HG03565 (cell line): ENCODE measurements around the gene GLRA3.
"Not testable (repeated sequence)": the region's sequence is repeated elsewhere in the genome, so short reads cannot be mapped to it uniquely, and the experiment has no call there.

Source experiments
- ATAC-seq: cut with Tn5 transposase; IDR thresholded peaks from one replicate; pipeline ENCODE4 v1.9.1; 2021; ENCODE audit warnings: mild to moderate bottlenecking, moderate library complexity; ENCODE audit not compliant: unreplicated experiment

Gene GLRA3

DNA sequence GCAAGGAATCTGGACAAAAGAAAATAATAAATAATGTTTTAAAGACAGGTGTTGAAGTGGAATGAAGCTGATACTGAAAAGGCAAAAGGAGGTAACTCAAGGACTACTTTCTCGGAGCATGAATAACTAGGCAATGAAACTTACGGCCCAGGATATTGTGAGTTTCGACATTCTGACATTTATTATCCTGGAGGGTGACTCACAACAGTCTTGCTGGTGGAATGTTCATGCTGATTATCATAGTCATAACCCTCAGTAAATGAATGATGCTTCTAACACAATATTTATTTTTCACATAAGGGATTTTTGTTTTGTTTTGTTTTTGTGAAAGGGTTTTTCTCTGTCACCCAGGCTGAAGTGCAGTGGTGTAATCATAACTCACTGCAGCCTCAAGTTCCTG is 159.8 kb downstream of the GLRA3 start:
- ATAC-seq: no peak

DNA sequence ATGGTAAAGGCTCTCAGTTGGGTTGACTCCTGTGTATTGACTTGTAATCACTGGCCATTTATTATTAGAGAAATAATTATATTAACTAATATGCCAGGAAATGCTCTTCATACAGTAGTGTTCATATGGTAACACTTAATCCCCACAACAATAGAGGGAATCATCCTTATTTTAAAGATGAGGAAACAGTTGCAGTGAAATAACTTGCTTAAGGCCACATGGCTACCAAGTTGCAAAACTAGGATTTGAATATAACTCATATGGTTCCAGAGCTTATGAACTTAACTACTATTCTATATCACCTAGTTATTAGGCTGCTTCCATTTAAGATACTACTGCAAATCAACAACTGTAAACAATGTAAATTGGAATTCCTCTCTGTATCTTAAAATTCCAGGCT is 163.2 kb downstream of the GLRA3 start:
- no peak for ATAC-seq

DNA sequence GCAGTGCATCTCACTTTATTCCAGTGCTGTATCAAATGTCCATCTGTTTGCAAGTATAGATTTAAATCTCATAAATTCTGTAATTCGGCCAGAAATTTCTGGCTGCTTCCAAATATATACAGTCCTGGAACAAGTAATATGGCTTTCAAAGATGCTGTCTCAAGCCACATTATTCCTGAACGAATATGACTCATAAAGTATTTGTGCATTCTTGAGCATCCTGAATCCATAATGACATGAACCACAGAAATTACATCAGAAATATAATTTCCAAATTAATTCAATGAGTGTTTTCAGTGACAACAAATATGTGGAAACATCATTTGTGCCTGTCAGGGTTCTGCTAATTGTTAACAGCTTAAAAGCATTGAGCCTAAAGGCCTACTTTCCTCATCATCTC is 165.8 kb downstream of the GLRA3 start:
- no peak for ATAC-seq

DNA sequence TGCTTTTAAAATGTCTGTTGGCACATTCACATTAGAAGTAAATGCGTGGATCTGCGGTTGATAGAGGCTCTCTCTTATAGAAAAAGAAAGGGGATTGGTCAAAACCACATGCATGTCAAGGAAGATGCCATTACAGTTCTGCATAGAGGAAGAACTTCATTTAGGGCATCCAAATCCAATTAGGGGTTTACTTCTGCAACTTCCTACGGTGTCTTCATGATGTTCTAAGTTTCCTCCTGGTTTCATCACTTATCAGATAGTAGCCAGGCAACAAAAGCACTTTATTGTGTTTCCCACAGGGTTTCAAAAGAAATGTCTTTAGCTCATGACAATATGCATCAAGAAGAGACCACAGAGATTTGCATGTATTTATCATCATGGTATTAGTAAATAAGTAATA is 170.8 kb downstream of the GLRA3 start:
- ATAC-seq: no peak

DNA sequence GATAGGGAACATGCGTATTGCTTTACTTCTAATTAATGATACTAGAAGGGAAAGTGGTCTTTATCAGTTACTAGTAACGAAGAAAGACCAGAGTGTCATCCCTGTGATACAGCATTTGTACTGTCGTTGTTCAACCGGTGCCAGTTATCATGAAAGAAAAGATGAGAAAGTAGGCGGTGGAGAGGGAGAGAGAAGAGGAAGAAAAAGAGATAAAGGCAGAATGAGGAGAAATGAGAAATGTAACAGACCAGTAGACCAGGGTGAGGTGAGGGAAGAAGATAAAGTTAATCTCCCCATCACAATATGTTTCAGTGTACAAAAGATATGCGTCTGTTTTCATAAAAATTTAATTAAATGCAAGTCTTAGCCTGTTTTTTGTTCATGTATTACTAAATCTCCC is 171.6 kb downstream of the GLRA3 start:
- ATAC-seq: no peak

DNA sequence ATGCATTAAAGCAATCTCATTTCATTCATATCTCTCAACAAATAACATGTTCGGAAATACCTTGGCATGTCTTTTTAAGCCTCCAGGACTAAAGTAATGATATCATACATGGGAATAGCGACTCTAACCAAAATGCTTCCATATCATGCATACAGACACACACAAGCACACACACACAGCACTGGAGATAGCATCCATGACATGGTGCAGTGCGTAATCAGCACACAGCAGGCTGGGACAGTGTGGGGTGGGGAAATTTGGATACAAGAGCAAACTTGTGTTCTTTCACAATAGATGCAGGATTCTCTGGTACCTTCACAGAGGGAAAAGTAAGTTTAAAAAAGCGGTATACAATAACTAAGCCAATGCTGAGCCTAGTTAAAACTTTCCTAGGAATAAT is 174.4 kb downstream of the GLRA3 start:
- ATAC-seq: no peak

DNA sequence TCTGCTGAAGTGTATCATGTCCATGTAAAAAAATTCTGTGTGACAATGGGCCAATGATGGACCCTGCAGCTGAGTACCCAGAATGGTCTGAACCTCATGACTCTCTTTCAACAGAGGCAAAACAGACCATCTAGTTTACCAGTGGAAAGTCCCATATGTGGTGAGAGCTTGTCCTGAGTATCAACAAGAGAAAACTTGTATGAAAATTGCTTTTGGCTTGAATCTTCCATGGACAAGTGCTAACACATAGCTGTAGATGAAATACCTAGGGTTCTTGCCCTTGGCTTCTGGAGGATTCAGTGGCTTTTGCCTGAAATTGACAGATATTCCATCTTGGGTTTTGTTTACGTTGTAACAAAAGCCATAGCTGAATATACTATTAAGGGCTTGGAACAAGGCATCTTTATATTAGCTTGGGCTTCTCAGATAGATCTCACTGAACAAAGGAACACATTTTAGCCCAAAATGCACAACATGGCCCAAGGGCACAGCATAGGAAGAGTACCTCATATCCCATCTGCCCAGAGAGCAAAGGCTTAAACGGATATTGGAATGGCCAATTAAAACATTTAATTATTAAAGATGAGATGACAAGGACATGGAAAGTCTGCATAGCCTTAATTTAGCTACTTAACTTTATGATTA is 178.2 kb downstream of the GLRA3 start:
- ATAC-seq: no peak

- no peak for ATAC-seq
These were observed 180.2 kb downstream of the GLRA3 start for GRCh38 chr4:174648812-174649211.

DNA sequence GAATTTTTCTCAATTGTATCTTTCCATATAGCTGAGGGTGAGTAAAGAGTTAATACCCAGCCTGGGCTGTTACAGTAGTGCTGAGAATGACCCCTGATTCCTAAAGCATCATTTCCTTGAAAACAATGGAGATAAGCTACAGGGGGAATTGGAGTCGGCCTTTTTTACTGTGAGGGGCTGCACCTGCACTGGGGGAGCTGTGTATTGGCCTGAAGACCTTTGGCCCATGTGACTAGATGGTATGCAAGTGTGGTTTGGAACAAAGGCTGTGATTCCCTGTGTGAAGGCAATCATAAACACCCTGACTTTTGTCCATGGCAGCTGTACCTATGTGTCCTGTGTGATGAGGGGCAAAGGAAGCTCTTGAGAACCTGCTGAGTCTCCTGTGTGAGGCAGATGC is 182.7 kb downstream of the GLRA3 start:
- ATAC-seq: no peak

GRCh38 chr4:174640146-174640545 is 188.9 kb downstream of the GLRA3 start:
- no peak for ATAC-seq

GRCh38 chr4:174635732-174636131 is 193.3 kb downstream of the GLRA3 start:
- no peak for ATAC-seq

DNA sequence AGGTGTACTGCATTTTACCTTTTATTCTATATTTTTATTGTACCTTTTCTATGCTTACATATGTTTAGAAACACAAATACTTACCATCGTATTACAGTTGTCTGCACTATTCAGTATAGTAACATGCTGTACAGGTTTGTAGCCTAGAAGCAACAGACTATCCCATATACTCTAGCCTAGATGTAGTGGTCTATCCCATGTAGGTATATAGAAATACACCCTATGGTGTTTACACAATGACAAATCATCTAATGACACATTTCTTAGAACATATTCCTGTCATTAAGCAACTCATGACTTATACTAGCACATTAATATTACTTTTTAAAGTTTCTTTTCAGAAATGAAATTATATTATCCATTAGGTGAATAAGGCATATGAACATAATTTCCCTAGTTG is 195.6 kb downstream of the GLRA3 start:
- no peak for ATAC-seq

DNA sequence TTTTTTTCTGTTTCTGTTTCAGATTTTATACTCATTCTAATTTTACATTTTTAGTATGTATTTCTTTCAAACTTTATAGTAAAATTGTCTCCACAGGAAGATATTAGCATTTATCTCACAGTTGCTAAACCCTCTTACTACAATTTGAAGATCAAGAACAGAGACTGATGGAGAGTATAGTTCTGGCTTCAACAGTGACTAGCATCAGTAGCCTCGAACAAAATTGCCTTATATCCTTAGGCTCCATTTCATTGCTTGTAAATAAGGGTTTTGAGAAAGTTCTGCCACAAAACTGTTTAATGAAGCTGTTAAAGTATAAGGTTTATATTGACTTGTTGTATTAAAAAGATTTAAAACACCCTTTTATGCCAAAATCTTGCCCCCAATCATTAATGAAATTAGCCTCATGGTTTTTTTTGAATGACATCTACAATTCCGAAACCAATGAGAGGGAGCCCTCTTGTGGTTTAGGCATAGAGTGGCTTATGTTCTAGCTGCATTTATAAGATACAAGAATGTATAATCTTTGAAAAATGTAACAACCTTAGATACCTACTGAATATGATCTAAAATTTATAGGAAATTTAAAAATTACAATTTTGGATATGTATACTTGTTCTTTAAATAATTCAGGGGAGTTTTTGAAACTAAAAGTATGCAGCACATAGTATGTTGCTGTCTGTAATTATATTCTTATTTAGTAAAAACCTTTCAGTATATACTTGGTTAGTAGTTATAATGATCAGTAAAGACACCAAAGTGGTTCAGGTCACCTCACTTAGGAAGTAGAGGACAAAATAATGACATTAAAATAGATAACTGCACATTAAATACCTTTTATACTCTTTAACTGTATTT is 196.9 kb downstream of the GLRA3 start:
- peak; percentile 62 for ATAC-seq

DNA sequence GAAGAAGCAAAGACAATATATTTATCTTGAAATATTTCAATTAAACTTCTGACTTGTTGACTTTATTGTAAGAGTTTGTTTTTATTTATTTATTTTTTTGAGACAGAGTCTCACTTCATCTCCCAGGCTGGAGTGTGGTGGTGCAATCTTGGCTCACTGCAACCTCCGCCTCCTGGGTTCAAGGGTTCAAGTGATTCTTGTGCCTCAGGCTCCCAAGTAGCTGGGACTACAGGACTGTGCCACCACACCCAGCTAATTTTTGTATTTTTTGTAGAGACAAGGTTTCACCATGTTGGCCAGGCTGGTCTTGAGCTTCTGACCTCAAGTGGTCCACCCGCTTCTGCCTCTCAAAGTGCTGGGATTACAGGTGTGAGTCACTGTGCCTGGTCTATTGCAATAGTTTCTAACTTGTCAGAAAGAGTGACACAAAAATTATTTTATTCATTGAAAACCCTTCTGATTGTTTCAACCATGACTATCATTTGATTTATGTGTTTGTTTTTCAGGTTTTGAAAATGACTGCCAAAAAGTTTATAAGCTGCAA is 199.1 kb downstream of the GLRA3 start:
- ATAC-seq: not testable (repeated sequence)

DNA sequence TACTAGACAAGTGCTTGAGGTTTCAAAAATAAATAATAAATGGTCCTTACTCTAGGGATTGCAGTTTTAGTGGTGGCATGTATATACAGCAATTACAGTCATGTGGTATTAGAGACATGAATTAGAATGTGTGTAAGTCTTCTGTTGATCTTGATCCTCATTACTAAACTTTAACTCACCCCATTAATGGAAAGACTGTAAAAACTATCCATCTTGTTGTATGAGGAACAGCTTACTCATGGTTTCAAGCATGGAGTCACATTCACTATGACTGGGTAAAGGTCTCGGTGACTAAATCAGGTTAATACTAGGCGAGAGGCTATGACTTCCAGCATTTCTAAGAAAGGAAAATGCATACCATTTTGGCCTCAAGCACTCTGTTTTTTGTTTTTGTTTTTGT is 199.8 kb downstream of the GLRA3 start:
- no peak for ATAC-seq

- ATAC-seq: no peak
These were observed 200.9 kb downstream of the GLRA3 start for GRCh38 chr4:174628191-174628590.

GRCh38 chr4:174627473-174627872 is 201.6 kb downstream of the GLRA3 start:
- ATAC-seq: no peak

DNA sequence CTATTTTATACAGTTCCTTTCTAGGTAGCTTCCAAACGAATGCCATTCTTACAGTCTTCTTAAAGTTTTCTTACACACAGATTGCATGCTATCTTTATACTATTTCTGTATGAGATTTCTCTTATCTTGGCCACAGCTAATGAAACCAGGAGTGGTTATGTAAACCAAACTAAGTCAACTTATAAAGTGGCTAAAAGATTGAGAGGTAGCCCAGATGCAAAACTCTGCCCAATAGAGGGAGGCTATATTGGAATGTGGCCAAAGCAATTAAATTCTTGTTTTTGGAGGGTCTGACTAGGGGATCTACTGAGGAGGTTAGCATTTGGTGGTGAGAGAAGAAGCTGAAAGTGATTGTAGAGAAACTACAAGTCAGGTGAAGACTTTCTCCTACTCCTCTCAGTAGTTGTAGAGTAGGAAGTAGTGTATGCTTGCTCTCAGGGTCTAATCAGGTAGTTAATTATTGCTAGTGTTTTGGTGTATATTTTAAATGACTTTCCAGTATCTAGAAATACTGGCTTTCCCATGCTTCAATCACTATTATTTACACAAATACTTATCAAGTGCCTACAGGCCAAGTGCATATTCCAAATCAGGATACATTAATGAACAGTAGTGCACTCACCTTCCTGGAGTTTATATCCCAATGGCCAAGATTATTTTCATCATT is 202.6 kb downstream of the GLRA3 start:
- ATAC-seq: no peak

DNA sequence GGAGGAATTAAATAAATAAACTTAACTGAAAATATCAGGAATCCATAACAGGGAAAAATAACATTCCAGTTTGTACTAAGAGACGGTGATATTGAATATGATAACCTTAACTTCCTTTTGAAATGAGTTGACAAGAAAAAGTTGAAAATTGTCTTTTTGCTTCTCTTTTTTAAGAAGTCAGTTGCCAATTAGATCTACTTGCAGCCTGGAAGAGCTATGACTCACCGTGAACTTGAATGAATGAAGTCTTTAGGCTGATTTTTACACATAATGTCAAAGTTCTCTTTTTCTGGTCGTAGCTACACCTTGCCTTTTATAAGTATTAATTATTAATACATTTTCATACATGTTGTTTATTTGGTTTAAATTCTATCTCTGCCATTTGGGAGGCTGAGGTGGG is 212.4 kb downstream of the GLRA3 start:
- ATAC-seq: no peak

DNA sequence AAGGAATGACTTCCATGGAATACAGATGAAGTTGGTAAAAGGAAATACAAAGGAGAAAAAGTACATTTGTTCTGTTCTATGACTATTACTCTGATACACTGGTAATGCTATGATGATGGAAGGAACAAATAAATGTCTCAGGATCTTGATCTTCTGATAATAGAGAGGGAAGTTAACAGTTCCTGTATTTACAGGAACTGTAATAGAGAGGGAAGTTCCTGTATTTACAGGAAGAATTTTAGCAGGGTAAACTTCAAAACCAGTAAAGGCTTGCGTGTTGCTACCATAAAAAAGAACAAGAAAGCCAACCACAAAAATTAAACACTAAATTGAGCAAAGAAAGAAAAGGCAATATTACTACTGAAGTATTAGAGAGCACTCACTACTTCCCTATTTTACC is 215.1 kb downstream of the GLRA3 start:
- no peak for ATAC-seq

- ATAC-seq: no peak
These were observed 217.3 kb downstream of the GLRA3 start for GRCh38 chr4:174611792-174612191.

GRCh38 chr4:174607792-174608191 is 221.3 kb downstream of the GLRA3 start:
- ATAC-seq: no peak
